Stimulated activated CD8-positive, alpha-beta memory T cell treated with anti-CD3 and anti-CD28 coated beads, Interleukin-7, amount 100 ng/mL, for 48 hours (primary cell): Measurements from ENCODE around the gene SESN1.

Source experiments
- DNase-seq, 2 donors: peaks; one replicate each; pipeline ENCODE4 v3.0.0-alpha.2; 2020; ENCODE audit warnings: low read depth in 1 of 2; ENCODE audit errors: extremely low read depth in 1 of 2

Gene SESN1

DNA sequence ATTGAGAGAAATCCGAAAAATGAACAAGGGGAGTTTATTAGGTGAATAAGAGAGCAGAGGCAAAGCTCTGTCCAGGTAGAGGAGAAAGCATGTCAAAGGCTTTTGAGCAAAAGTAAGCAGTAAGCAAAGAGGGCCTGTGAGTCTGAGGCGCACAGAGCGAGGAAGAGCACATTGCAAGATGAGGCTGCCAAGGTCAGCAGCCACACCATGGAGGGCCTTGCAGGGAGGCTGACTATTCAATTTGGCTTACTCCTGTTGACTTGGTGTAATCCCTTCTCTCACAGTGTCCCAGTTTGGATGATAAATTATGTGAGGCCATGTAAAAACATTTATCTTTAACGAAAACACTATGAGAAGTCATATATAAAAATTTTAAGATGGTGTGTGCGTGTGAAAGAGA is 32.4 kb downstream of the SESN1 start:
- DNase-seq, result no peak

GRCh38 chr6:109060571-109060970 is 34.1 kb downstream of the SESN1 start:
- no peak for DNase-seq

GRCh38 chr6:109059571-109060021 is 35.0 kb downstream of the SESN1 start:
- no peak for DNase-seq

- no peak for DNase-seq
These were observed 35.5 kb downstream of the SESN1 start for GRCh38 chr6:109059153-109059552.

DNA sequence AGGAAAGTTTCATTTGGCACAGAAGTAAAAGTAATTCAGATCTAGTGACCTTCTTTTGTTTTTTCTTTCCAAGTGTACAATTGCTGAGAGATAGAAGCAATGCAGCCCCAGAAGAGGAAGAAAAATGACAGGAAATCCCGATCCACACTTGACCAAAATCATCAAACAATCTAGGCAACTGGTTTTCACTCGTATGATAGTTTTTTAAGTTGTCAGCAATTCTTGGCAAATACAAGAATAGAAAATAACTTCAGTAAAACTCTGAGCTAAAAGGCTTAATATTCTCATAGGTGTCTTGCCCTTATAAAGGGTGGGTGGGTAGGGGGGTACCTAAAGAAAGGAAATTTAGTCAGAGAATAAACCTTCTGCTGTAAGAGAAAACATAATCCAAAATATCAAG is 36.0 kb downstream of the SESN1 start:
- no peak for DNase-seq

DNA sequence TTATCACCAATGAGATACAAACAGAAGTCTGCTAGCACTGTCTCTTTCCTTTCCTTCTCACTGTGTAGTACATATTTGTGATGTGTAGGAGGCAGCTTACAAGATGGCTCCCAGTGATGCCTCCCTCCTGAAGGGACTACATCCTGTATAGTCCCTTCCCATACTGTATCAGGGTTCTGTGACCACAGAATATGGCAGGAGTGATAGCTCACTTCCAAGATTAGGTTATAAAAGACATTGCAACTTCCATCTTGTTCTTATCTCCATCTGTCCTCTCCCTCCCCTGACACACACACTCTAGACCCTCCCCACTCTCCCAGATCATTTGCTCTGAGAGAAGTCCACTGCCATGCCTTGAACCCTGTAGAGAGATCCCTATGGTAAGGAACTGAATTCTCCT is 38.0 kb downstream of the SESN1 start:
- no peak for DNase-seq

DNA sequence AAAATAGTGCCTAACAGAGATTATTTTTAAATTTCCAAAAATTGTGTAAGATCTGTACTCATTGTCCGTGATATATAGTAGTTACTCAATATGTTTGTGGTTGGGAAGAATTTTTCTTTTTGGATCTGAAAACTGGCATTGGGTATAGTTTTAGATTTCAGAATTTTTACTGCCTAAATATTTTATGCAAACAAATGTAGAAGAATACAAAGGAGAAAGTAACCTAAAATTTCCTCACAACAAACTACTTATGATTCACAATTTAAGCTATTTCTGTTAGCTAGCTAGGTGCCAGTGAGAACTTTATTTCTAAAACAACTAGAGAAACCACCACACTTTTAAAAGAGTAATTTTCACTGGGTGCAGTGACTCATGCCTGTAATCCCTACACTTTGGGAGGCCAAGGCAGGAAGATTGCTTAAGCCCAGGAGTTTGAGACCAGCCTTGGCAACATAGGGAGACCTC is 38.8 kb downstream of the SESN1 start:
- DNase-seq, result no peak

- no peak for DNase-seq
These were observed 41.3 kb downstream of the SESN1 start for GRCh38 chr6:109053336-109053735.

- DNase-seq, result no peak
These were observed 41.8 kb downstream of the SESN1 start for GRCh38 chr6:109052852-109053251.

DNA sequence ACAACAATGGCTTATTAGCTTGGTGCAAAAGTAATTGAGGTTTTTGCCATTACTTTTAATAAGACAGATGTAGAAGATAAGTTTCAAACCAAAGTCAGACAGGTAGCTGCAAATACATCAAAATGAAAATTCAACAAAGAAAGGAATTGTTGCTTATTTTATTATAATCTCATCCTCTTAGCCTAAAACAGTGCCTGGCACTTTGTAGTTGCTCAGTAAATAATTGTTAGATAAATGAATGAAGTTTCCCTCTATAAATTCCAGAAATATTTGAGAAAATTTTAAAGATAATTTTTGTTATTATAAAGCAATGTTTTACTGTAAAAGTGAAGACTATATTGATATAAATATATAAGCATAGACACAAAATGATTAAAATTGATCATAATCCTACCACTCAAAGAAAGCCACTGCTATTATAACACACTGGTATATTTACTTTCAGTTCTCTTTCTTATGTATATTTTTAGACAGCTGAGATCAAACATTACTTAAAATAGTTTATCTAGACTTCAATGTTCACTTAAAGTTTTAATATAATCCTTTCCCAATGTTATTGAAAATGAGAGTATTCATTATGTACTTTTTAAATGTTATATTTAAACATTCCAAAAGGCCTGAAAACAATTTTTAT is 42.5 kb downstream of the SESN1 start:
- DNase-seq, result no peak

GRCh38 chr6:109051301-109052017 is 43.2 kb downstream of the SESN1 start:
- DNase-seq, result no peak

DNA sequence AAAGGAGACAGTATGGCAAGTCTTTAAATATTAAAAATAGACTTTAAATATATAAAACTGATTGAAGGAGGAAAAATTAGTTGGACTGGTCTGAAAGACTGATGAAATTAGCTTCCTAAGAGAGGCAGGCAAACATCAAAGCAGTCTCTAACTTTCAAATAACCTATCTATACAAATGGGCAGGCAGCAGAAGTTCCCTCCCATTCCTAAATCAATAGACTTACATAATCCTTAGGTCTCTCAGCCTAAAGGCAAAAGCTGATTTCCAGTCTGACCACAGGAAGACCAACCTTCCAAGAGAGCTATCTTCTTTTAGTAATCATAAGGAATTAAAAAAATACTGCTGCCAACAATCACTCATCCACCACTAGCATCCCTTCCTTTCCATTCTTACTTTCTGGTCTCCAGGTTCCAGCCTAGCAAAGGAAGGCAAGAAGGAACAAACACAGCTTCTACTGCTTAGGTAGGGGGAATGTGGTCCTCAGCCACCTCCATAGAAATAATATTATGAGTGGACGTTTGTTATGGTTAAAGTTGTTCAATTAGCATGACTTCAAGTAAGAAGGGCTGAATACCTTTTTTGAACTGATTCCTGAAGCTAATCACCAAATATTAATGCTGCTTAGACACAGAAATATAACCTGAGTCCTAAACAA is 44.1 kb downstream of the SESN1 start:
- no peak for DNase-seq

DNA sequence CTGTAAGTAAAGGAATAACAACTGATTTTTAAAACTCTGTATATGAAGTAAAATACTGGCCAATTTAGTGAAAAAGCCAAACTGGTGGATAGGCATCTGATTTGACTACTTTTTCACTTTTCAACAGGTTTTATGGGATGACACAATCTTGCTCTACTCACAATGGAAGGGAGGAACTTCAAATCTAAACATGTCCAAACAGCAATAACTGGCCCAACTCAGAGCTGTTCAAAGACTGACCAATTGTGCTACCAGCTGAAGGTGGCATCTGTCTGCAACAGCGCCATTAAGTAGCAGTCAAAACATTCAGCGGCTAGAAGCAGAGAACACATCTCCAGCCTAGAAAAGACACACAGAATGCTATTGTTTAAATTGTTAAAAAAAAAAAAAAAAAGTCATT is 44.6 kb downstream of the SESN1 start:
- no peak for DNase-seq

- no peak for DNase-seq
These were observed 45.8 kb downstream of the SESN1 start for GRCh38 chr6:109048670-109049415.

- DNase-seq, result no peak
These were observed 46.5 kb downstream of the SESN1 start for GRCh38 chr6:109048176-109048575.

GRCh38 chr6:109045493-109045892 is 49.2 kb downstream of the SESN1 start:
- DNase-seq, result no peak

DNA sequence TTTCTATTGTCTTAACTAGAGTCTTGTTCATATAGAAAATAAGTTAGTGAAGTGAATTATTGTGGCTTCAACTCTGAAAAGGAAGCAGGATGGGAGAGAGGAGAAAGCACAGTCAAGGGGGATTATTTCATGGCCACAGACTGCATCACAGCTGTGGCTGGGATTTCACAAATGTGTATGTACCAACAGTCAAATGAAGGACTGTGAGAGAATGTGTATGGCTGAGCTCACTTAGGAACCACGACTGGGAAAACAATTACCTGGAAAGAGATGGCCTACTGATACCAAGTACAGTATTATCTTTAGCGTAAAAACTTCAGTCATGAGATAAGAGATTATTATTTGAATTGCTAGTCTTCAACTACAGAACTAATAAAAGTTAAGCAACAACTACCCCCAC is 54.9 kb downstream of the SESN1 start:
- DNase-seq, result no peak

DNA sequence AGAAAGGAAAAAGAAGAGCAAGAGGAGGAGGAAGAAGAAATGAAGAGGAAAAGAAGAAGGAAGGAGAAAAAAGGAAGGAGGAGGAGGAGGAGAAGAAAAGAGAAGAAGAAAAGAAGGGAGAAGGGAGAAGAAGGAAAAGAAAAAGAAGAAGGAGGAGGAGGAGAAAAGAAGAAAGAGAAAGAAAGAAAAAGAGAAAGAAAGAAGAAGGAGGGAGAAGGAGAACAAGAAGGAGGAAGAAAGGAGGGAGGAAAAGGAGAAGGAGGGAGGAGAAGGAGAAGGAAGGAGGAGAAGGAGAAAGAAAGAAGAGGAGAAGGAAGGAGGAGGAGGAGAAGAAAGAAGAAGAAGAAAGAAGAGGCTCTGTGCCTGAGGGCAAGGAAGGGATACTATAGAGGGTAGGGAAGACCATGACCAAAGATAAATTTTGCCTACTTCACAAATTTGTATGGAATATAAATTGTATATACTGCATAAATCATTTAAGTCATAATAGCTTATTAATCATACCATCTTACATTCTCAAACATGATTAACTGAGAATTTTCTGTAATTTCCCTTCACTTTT is 55.7 kb downstream of the SESN1 start:
- no peak for DNase-seq

GRCh38 chr6:109036574-109037294 is 57.9 kb downstream of the SESN1 start:
- no peak for DNase-seq

DNA sequence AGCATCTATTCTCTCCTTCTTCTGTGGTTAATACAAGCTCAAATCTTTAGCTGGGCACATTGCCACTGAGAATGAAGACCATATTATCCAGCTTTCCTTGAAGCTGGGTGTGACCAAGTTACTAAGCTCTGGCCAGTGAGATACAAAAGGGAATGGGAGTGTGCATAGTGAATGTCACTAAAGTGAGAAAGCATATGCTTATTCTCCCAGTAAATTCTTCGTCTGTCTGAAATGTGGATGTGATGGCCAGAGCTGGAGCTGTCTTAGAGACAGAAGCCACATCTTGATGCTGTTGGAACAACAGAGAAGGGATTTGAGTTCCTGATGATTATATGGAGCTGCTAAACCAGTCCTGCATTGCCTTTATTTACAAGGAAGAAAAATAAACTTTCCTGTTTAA is 60.1 kb downstream of the SESN1 start:
- no peak for DNase-seq
